DMS153 treated with DMSO at 0.1 percent for 48 hours (cell line): ENCODE measurements around the gene ACOX2.

Experiments used
- DNase-seq: peaks from one replicate; lab custom pipeline; 2025; ENCODE audit not compliant: unreplicated experiment; lab: John Stamatoyannopoulos, UW

The ACOX2 gene

DNA sequence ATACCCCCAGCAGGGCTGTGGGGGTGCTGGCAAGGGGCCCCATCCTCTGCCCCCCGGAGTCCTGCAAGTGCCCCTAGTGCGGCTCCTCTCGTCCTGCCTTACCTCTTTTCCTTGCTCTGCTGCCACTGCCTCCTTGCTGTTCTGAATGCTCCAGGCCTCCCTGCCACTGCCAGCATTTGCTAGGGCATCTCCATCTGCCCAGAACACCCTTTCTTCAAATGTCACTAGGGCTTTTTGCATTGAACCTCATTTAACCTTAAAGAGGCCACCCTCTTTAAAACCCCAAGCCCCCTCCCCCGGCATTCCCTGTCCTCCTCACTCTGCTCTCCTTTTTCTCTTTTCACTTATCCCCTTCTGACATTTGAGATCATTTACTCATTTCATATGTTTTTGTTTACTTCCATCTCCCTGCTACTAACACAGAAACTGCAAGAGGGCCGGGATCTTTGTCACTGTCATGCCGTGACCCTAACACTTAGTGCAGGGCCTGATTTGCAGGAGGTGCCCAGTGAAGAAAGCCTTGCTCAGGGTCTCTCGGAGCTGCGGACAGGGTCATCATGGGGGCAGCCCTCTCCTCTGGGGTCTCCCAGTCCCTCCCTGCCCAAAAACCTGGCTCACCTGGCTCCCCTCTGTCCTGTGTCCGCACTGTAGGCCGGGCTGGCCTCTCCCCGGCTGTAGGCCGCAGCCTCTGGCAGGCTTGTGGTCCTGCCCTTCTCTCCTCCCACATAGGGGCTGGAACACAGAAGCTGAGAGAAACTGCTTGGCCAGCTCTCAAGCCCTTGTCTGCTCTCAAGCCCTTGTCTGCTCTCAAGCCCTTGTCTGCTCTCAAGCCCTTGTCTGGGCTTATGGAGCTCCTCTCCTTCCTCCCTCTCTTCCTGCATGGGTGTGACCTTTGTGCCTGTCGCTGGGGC lies at the start of gene ACOX2:
Gene ACOX2, minus strand, starts transcription at position 690 of the 911 bp plus-strand sequence. CDS start 2,084 bp downstream, outside the sequence.
- DNase-seq: no peak

DNA sequence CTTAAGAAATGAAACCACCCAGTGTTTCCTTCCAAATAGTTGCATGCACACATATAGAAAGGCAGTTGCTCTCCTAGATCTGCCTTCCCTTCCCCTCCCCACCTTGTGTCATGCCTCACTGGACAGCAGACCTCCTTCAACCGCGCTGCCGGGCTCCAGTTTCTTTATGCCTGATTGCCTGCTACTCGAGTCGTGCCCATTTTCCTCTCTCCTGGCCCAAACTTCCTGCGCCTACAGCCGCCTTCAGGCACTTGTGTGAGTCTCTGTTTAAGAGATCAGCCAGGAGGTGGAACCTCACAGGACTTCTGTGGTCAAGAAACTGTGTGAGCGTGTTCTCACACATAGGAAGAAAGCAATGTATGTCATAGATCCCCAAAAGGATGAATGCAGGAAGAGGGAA lies 49.0 kb upstream of the ACOX2 start:
- DNase-seq: no peak

DNA sequence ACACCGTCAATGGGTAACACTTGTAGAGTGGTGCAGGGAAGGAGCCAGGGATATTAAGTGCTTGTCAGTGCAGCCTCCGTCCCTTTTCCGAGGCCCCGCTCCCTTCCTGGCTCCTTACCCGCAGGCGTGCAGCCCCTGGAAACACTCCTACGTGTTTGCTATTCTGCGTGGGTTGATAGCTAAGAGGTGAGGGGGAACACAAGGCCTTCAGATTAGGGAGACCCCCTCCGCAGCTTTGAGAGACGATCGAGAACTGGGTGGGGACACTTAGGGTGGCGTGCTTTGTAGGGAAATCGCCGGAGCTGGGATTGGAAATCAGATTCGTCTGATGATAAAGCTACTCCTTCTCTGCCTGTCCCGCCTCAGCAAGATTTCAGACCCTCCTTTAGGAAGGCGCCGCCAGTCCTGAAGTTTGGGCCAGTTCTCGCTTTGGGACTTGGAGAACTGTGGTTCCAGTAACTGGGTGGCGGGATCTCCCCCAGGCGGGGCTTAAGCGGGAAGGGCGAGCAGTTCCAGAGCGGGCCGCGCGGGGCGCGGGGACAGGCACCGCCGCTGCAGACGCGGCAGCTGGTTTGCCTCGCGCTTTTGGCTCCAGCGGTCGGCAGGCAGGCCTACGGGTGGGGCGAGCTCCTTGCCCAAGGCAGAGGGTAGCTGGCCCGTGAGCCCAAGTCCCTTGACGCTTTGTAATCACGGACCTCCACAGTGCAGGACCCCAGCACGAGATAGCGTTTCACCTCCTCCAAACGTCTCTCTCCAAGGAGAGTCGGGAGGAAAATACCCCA lies 48.2 kb upstream of the ACOX2 start:
- peak; percentile 27 for DNase-seq

DNA sequence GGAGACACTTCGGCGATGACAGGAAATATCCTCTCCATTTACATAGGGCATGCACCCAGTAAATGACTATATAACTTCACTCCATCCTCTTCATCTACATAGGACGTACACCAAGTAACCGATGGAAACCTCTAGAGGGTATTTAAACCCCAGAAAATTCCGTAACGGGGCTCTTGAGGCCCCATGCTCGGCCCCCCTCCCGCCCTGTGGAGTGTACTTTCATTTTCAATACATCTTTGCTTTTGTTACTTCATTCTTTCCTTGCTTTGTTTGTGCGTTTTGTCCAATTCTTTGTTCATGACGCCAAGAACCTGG lies 47.7 kb upstream of the ACOX2 start:
- DNase-seq: no peak

DNA sequence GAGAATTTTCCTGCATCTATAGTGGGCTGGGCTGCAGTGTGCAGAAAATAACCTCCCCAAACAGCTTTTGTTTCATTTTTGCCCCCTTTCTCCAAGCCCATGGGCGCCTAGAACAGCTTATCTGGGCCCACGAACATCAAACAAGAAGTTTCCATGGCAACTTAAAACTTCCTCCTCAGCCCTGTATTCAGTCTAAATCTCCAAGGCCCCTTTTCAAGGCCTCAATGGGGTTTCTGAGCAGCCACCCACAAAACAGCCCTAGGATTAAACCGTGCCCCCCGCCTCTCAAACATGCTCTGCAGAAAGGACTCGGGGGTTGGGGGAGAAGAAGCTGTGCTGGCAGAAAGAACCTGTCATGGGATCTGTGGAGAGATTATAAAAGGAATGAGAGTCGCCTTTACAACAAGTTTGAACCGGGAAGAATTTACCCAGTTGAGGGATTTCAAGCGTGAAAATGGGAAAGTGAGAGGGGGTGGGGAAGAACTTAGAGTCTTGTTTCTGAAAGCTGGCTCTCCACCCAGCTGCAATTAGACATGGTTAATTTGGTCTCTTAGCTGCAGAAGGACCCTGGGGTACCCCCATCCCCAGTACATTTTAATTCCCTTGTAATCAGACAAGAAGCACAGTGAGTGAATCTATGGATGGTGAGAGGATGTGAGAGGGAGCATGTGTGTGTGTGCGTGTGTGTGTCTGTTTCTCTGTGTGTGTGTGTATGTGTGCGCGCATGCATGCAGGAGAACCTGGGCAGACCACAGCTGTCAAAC lies 44.5 kb upstream of the ACOX2 start:
- no peak for DNase-seq

DNA sequence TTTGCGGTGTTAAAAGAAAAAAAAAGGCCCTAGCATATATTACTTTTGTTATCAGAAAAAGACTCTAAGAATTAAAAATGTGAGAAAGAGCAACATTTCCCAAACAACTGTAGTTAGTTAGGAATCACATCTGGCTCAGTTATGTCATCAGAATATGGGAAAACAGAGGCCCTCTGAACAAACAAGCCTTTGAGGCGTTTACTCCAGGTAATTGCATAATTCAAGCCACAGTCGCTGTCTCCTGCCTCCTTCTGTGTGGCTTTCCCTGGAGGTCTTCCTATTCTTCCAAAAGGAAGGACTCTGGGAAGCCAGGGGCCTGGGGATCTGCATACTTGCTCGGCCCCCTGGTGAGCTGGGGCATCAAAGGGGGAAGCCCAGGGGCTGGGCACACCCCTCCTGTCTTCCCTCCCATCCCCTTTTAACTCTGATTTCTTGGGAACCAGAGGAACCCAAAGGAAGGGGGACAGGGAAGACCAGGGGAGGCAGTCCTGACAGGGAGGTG lies 43.9 kb upstream of the ACOX2 start:
- DNase-seq: no peak

DNA sequence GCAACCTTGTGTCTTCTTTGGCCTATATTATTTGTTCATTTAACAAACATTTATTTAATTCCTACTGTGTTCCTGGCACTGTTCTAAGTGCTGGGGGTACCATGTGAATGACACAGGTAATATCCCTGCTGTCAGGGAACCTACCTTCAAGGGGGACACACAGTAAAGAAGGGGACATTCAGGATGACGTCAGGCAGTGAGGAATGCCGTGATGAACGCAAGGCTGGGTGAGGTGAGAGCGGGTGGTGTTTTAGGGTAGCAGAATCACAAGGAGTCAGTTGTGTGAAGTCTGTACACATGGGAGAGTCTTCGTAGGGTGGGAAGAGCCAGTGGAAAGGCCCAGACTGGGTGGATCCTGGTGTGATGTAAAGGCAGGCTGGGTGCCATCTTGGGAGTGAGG lies 41.9 kb upstream of the ACOX2 start:
- DNase-seq: no peak

DNA sequence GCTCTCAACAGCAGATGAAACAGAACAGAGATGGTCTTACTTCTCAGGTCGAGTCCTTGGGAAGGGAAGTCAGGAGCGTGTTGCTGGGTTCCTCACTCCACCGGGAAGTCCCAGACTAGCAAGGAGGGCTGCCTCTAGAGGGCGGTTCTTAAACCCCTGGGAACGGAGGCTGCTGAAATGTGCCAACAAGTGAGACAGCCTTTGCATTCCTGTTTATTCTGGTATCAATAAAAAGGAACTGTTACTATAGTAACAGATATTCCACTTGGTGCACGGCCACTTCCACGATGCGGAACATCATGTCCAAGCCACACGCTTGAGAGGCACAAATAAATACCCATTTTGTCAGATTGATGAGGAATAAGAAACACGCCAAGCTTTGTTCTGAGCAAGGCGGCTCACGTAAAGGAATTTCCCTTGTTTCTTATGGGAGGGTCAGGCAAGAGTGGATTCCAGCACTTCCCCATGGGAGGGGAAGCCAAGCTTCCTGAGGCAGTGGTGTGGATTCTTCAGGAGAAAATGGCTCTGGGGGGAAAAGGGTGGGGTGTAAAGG lies 40.4 kb upstream of the ACOX2 start, which contains the start of gene FAM107A:
Gene FAM107A, minus strand, starts transcription at position 123 of the 553 bp plus-strand sequence. CDS start 7,531 bp downstream, outside the sequence.
- no peak for DNase-seq

DNA sequence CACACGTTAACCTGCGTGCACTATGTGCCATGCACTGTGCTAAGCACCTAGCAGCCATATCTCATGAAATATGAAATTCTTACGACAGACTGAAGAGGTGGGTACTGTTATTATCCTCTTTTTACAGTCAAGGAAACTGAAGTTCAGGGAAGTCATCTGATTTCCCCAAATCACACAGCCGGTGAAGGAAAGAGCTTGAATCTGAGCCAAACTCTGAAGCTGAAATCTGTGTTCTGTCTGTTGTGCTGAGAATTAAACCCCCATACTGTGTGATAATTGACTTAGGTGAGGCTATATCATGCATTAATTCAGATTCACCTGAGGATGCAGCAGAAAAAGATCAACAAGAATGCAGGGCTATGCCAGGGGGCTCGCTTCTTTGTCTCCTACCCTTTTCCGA lies 39.7 kb upstream of the ACOX2 start:
- DNase-seq: no peak

DNA sequence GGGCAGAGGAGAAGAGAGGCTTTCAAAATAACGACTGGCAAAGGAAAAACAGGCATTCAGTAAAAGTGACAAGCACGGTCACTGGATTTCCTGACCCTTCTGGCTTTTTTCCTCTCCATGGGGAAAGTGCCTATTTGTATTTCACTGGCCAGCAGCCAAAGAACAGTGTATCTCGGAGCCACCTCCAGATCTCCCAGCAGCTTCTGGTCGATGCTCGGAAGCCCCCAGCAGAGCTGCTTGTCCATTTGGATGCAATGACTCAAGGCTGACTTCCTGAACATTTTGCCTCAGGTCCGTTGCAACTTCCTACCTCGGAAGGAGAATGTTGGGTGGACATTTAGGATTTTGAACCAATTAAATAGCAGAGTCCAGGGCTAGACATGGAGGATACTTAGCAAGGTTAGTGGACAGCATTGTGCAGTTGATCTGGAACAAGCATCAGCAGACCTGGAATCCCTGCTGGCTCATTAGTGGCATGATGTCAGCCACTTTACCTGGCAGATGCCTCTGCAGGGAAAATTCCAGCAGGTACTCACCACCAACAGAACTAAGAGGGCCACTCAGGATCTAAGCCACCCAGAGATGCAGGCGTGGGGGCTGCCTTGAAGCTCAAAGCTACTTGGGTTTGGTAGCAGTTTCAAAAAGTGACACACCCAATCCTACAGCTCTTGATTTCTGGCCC lies 39.1 kb upstream of the ACOX2 start:
- no peak for DNase-seq

DNA sequence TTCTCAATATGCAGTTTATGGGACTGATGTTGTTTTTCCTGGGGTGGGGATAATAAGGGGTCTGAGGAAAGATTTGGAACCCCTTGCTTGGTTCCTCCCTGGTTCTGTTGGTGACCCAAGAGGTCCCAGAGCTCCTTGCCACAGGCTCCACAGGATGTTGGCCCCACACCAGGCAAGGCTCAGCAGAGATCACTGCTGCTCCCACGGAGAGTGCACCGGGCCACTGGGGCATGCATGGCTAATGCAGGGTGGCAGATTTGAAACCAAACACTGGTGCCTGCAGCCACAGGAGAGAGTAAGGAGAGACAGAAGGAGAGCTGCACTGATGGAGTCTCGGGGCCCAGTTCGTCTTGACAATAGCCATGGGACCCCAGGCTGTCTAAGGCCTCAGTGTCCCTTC lies 37.7 kb upstream of the ACOX2 start:
- DNase-seq: no peak

DNA sequence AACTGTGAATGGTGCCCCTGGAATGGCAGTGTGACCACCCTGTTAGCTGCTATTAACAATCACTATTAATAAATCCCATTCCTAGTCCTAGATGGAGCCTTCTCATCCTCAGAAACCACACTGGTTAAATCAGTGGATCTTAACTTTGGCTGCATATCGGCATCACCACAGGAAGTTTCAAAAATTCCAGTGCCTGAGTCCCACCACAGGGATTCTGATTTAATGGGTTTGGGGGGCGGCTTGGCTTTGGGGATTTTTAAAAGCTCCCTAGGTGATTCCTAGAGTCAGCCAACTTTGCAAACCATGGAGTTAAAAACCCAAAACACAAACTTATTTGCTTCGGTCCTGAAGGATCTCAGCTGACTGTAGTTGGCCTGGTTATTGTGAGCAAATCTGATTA lies 37.1 kb upstream of the ACOX2 start:
- no peak for DNase-seq

DNA sequence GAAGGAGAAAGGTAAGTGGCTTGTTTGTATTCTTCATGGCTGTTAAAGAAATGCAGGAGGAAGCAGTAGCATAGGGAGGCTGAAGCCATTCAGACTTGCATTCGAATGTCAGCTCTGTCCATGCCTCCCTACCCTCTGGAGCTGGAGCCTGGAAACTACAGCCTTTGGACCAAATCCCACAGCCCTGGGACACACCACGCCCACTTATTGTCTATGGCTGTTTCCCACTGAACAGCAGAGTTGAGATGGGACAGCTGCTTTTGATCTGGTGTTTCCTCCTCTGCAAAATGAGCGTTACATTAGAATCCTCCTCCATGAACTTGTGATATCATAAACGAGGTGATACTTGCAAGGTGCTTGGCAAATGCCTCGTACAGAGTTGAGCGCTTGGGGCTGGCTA lies 36.6 kb upstream of the ACOX2 start:
- DNase-seq: no peak

DNA sequence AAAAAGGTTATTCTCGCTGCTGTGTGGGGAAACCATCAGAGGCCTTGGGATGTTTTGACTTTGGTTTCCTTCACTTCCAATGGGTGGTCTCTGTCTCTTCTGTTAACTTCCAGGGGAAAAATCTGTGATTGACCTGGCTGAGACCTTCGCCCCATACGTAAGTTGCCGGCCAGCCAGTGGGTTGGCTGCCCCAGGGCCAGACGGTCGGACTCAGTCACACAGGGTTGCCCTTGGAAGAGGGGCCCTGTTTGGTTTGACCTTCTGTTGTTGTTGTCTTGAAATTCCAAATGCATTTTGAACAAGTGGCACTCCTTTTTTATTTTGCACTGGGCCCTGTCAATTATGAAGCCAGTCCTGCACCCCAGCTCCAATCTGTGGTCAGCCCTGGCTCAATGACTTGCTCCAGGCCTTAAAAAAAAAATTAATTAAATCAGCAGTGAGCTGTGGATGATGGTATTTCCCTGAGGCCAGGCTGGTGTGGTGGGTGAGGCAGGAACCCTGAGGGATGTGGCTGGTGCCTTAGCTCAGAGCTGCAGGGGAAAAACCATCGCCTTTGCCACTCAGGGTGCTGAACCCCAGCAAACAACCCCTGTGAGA lies 35.7 kb upstream of the ACOX2 start:
- DNase-seq: no peak

DNA sequence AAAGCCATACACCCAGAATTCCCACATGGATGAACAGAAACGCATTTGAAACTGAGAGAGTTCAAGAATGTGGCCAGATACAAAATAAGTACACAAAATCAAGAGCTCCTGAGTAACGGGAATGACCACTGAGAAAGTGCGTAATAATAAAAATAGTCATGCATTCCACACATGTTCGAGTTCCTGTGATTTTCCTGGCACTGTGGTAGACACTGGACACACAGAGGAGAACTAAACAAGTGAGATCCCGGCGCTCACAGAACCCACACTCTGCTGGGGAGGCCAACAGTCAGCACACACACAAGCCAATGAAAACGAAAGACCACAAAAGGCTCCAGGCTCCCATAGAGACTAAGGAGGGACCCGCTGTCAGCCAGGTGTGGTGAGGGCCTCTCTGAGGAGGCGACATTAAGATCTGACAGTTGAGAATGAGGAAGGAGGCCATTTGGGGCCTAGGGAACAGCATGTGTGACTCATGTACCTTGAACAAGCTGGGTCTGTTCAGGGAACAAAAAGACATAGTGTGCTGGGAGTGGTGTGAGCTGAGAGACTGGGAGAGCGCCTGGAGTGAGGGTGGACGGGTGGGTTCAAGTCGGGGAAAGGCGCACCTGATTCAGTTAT lies 35.1 kb upstream of the ACOX2 start:
- DNase-seq: no peak

DNA sequence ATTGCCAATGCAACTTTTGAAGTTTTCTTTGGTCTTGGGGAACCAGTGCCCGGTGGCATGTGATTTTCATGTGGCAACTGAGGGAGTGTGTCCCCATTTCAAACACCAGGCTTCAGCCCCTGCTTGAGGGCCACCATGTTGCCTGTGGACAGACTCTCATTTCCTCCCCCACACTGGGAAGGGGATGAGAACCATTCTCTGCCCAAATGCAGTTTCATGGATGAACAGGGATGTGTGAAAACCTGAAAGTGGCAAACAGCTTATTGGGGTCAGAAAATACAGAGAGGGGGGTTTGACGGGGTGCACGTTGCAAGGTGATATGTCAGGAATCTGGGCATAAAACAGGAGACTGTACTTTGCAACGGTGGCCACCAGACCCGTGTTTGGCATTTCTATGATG lies 33.9 kb upstream of the ACOX2 start:
- DNase-seq: no peak

DNA sequence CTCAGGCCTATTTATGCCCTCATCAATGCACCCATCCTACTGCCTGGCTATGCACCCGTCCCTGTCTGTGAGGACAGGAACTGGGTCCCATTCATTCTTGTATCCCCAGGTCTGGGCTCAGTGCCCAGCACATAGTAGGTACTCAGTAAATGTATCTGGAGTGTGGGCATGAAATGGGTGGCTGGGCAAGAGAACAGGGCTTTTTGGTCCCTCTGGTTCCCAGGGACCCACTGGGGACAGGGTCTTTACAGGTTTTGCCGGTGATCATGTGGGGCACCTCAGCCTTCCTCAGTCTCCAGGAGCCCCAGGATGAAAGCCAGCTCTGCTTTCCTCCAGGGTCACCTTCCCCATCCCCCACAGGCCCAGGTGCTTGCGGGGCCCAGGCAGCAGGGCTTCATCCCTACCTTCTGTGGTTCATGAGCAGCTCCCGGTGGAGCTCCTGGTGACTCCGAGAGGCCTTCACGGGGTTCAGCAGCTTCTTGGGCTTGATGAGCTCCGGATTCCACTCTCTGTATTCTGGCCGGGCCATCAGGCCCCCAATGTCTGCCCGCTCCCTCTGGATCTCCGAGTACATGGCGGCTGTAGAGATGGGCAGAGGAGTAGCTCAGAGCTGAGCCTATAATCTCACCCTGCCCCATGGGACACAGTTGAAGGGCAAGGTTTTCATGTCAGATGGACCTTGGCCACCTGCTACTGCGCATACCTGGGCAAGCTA lies 32.5 kb upstream of the ACOX2 start:
- no peak for DNase-seq

DNA sequence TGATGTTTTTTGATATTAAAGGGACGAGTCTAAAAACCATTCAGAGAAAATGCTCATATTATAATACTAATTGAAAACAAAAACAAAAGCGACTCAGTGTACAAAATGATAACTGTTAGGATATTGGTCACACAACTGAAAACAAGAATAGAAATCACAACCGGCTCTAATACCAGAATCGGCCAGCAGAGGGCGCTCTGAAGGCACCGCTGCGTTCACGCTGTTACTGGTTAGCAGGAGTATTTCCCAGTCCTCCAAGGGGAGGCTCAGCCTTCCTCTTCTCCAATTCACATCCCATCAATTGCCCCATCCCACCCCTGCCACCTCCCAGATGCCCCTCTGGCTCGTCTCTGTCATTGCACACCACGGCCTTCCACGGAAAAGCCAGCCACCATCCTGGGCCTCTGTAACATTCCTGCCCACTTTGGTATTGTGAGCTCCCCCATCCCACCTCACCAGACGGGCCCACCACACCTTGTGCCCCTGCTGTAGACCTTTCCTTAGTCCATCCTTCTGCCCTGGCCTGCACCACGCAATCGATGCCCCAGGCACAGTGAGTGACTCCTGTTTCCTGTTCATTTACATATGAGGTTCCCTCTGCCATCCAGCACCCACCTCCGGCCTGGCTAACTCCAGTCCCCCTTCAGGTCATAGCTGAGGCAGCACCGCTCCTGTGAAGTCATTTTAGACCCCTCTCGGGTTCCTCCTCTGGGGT lies 31.7 kb upstream of the ACOX2 start:
- no peak for DNase-seq

DNA sequence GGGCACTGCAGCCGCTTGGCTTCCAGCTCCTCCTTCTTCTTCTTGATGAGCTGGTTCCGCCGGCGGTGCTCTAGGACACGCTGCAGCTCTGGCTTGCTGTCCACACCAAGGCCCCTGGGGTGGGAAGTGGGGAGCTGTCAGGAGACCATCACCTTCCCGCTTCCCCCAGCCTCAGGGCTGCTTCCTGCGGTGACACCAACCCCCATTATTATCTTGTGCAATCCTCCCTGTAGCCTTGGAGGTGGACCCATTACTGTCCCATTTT lies 30.2 kb upstream of the ACOX2 start:
- no peak for DNase-seq
